Esophagus squamous epithelium (tissue), 4 donors: Measurements from ENCODE around the gene CARS1.

ENCODE experiments used
- CTCF ChIP-seq, 6 experiments: fragments of 450-650 bp in 4 of 6; fragments of 200-600 bp in 2 of 6; sonication (generic) in 2 of 6; IDR thresholded peaks; one replicate each; pipeline ENCODE4 v1.5.1; 2016 to 2019; ENCODE audit warnings: antibody characterized with exemption in 6 of 6, mild to moderate bottlenecking in 4 of 6, moderate library complexity in 4 of 6
- POLR2A ChIP-seq, 4 donors: fragments of 450-650 bp; IDR thresholded peaks; one replicate each; pipeline ENCODE4 v1.6.1; 2017; ENCODE audit warnings: antibody characterized with exemption in 4 of 4, mild to moderate bottlenecking in 4 of 4, moderate library complexity in 3 of 4

GRCh38 chr11:3040881-3041280 is 16.3 kb downstream of the CARS1 start:
- no peak for TF ChIP-seq POLR2A (IDR thresholded peaks at IDR 0.05)
- TF ChIP-seq CTCF (IDR thresholded peaks at IDR 0.05), result no peak
